DOHH2 (cell line): ENCODE data around the gene KRTAP3-2.
"Not testable (repeated sequence)": the region's sequence is repeated elsewhere in the genome, so short reads cannot be mapped to it uniquely, and the experiment has no call there.

ENCODE experiments used
- CTCF ChIP-seq: fragments of 200-600 bp; sonication (generic); IDR thresholded peaks from one replicate; pipeline ENCODE4 v1.5.1; 2014; ENCODE audit warnings: antibody characterized with exemption, mild to moderate bottlenecking, low read depth, low read length; ENCODE audit not compliant: poor library complexity, severe bottlenecking
- EZH2phosphoT487 ChIP-seq: fragments of 200-600 bp; sonication (generic); IDR thresholded peaks from 2 replicates; pipeline ENCODE4 v1.6.1; 2017; ENCODE audit warnings: borderline replicate concordance, mild to moderate bottlenecking, antibody characterized with exemption, low read length, moderate library complexity, mixed read lengths

GRCh38 chr17:41040783-41041571 is 41.3 kb upstream of the KRTAP3-2 start, which contains the start of gene KRTAP1-1:
- not testable (repeated sequence) for TF ChIP-seq CTCF, EZH2phosphoT487
